ENCODE data around the gene DCST2.

Gene DCST2

GRCh38 chr1:155077758-155078445, 44.3 kb upstream of the DCST2 start:
- TF ChIP-seq, protein P1, sequence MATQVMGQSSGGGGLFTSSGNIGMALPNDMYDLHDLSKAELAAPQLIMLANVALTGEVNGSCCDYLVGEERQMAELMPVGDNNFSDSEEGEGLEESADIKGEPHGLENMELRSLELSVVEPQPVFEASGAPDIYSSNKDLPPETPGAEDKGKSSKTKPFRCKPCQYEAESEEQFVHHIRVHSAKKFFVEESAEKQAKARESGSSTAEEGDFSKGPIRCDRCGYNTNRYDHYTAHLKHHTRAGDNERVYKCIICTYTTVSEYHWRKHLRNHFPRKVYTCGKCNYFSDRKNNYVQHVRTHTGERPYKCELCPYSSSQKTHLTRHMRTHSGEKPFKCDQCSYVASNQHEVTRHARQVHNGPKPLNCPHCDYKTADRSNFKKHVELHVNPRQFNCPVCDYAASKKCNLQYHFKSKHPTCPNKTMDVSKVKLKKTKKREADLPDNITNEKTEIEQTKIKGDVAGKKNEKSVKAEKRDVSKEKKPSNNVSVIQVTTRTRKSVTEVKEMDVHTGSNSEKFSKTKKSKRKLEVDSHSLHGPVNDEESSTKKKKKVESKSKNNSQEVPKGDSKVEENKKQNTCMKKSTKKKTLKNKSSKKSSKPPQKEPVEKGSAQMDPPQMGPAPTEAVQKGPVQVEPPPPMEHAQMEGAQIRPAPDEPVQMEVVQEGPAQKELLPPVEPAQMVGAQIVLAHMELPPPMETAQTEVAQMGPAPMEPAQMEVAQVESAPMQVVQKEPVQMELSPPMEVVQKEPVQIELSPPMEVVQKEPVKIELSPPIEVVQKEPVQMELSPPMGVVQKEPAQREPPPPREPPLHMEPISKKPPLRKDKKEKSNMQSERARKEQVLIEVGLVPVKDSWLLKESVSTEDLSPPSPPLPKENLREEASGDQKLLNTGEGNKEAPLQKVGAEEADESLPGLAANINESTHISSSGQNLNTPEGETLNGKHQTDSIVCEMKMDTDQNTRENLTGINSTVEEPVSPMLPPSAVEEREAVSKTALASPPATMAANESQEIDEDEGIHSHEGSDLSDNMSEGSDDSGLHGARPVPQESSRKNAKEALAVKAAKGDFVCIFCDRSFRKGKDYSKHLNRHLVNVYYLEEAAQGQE (IDR thresholded peaks at IDR 0.05; ENCODE audit: insufficient read depth in 1 of 2, low read depth in 2 of 2, low read length in 2 of 2): no peak
- TF ChIP-seq SIN3A (IDR thresholded peaks at IDR 0.05; ENCODE audit: borderline replicate concordance, insufficient read depth, low read length): no peak
- no peak for TF ChIP-seq POLR2AphosphoS5 (IDR thresholded peaks at IDR 0.05; ENCODE audit: low read depth, low read length)
- no peak for TF ChIP-seq TAF1 (IDR thresholded peaks at IDR 0.05; ENCODE audit: borderline replicate concordance, insufficient read depth, low read length)
- no peak for TF ChIP-seq FOXP2 (optimal IDR thresholded peaks at IDR 0.05; ENCODE audit: borderline replicate concordance, extremely low read depth, extremely low read length, insufficient read depth)

GRCh38 chr1:155077346-155077745, 43.8 kb upstream of the DCST2 start:
- TF ChIP-seq SIN3A (IDR thresholded peaks at IDR 0.05; ENCODE audit: borderline replicate concordance, insufficient read depth, low read length) (no peak), TAF1 (IDR thresholded peaks at IDR 0.05; ENCODE audit: borderline replicate concordance, insufficient read depth, low read length) (no peak), FOXP2 (optimal IDR thresholded peaks at IDR 0.05; ENCODE audit: borderline replicate concordance, extremely low read depth, extremely low read length, insufficient read depth) (no peak)
- TF ChIP-seq, protein P1 (IDR thresholded peaks at IDR 0.05; ENCODE audit: insufficient read depth in 1 of 2, low read depth in 2 of 2, low read length in 2 of 2): no peak

DNA sequence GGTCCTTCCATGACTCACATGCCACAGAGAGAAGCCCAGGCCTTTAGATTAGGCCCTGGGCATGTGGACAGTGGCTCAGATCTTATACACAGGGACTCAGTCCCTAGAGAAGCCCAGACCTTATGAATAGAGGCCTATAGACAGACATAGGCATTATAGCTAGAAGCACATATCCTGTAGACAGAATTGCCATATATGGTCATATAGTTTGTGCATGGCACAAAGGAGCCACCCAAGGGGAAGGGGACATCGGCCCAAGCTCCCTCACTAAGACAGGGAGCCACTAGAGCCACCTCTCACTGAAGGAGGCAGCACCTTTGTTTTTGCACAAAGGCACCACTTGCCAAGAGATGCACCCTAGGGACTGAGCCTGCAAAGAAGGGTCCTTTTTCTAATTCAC, 42.8 kb upstream of the DCST2 start:
- TF ChIP-seq TAF1 (IDR thresholded peaks at IDR 0.05; ENCODE audit: borderline replicate concordance, insufficient read depth, low read length) (no peak), POLR2AphosphoS5 (IDR thresholded peaks at IDR 0.05; ENCODE audit: low read depth, low read length) (no peak)

- TF ChIP-seq SIN3A (IDR thresholded peaks at IDR 0.05; ENCODE audit: borderline replicate concordance, insufficient read depth, low read length) (no peak), TAF1 (IDR thresholded peaks at IDR 0.05; ENCODE audit: borderline replicate concordance, insufficient read depth, low read length) (no peak), POLR2AphosphoS5 (IDR thresholded peaks at IDR 0.05; ENCODE audit: low read depth, low read length) (no peak), FOXP2 (optimal IDR thresholded peaks at IDR 0.05; ENCODE audit: borderline replicate concordance, extremely low read depth, extremely low read length, insufficient read depth) (no peak)
- TF ChIP-seq, protein P1 (IDR thresholded peaks at IDR 0.05; ENCODE audit: insufficient read depth in 1 of 2, low read depth in 2 of 2, low read length in 2 of 2): no peak
Measured at GRCh38 chr1:155075535-155075934, 42.0 kb upstream of the DCST2 start.

- TF ChIP-seq SIN3A (IDR thresholded peaks at IDR 0.05; ENCODE audit: borderline replicate concordance, insufficient read depth, low read length): no peak
- TF ChIP-seq FOXP2 (optimal IDR thresholded peaks at IDR 0.05; ENCODE audit: borderline replicate concordance, extremely low read depth, extremely low read length, insufficient read depth): no peak
- no peak for TF ChIP-seq TAF1 (IDR thresholded peaks at IDR 0.05; ENCODE audit: borderline replicate concordance, insufficient read depth, low read length)
- TF ChIP-seq, protein P1 (IDR thresholded peaks at IDR 0.05; ENCODE audit: insufficient read depth in 1 of 2, low read depth in 2 of 2, low read length in 2 of 2): no peak
- TF ChIP-seq POLR2AphosphoS5 (IDR thresholded peaks at IDR 0.05; ENCODE audit: low read depth, low read length): no peak
Measured at GRCh38 chr1:155073377-155074242, 40.0 kb upstream of the DCST2 start.

Measured in PFSK-1 (cell line).